ENCODE results near the gene WNT3.

DNA sequence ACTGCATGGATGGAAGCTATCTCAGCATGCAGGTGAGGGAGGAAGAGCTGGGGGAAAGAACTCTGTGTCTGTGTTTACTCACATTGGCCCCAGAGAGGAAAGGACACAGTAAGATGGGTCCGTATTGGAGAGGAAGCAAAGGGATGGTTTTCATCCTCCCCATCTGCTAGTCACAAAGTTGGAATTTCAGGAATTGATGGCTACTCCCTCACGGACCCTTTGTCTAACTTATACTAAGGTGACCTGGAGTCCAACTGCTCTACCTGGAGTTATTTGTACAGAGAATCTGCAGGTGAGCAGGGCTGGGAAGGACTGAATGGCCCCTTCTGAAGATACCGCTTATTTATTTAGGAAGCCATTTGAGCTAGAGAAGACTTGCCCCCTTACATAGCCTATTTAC, 55.1 kb downstream of the WNT3 start:
- no peak for TF ChIP-seq EZH2 (IDR thresholded peaks at IDR 0.05; ENCODE audit: borderline replicate concordance, low read depth, low read length, severe bottlenecking)
- no peak for TF ChIP-seq POLR2A (IDR thresholded peaks at IDR 0.05; ENCODE audit: low read depth, low read length)
- TF ChIP-seq, protein P1, sequence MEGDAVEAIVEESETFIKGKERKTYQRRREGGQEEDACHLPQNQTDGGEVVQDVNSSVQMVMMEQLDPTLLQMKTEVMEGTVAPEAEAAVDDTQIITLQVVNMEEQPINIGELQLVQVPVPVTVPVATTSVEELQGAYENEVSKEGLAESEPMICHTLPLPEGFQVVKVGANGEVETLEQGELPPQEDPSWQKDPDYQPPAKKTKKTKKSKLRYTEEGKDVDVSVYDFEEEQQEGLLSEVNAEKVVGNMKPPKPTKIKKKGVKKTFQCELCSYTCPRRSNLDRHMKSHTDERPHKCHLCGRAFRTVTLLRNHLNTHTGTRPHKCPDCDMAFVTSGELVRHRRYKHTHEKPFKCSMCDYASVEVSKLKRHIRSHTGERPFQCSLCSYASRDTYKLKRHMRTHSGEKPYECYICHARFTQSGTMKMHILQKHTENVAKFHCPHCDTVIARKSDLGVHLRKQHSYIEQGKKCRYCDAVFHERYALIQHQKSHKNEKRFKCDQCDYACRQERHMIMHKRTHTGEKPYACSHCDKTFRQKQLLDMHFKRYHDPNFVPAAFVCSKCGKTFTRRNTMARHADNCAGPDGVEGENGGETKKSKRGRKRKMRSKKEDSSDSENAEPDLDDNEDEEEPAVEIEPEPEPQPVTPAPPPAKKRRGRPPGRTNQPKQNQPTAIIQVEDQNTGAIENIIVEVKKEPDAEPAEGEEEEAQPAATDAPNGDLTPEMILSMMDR (IDR thresholded peaks at IDR 0.05; ENCODE audit: extremely low read depth in 1 of 2, insufficient read depth in 1 of 2, low read depth in 1 of 2, low read length in 2 of 2): no peak
- TF ChIP-seq POLR2AphosphoS5 (IDR thresholded peaks at IDR 0.05; ENCODE audit: insufficient read depth, low read depth, low read length): no peak
- TF ChIP-seq MYC (IDR thresholded peaks at IDR 0.05; ENCODE audit: low read depth, low read length): no peak
- no peak for TF ChIP-seq GATA2 (IDR thresholded peaks at IDR 0.05; ENCODE audit: insufficient read depth, insufficient read length, low read depth, low read length)
- TF ChIP-seq, protein P2, sequence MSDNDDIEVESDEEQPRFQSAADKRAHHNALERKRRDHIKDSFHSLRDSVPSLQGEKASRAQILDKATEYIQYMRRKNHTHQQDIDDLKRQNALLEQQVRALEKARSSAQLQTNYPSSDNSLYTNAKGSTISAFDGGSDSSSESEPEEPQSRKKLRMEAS (IDR thresholded peaks at IDR 0.05; ENCODE audit: insufficient read depth, insufficient read length): no peak
- no peak for TF ChIP-seq JUN (IDR thresholded peaks at IDR 0.05; ENCODE audit: borderline replicate concordance, insufficient read depth, insufficient read length, low read depth)

All from endothelial cell of umbilical vein (primary cell).